Measurements from ENCODE around the gene PDF.
"Not testable (repeated sequence)": the region's sequence is repeated elsewhere in the genome, so short reads cannot be mapped to it uniquely, and the experiment has no call there.

The PDF gene

DNA sequence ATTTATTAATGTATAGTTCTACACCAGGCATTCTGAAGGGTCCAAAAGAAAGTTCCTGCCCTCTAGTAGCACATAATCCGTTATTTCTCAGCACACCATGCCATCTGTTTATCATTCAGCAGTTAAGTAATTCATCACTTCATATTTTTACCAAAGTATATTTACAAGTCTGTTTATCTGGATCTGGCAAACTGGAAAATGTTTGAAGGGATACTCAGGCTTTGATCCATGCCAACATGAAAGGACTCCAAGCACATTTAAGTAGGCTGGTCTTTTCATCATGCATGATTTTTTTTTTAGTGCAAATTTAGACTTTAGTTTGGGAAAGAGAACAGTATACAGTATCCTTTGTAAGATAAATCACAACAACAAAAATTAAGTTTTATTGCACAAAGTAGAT is 23.3 kb downstream of the PDF start:
- no peak for DNase-seq
- Histone ChIP-seq H3K4me1 (ENCODE audit: control insufficient read depth, insufficient read depth, low read length, poor library complexity, severe bottlenecking) (peaks cover 5% of the 10 kb centered on the region), H3K36me3 (ENCODE audit: control insufficient read depth, insufficient read depth, low read length) (no peaks in the 10 kb centered on the region), H3K27me3 (replicated peaks; ENCODE audit: control insufficient read depth, insufficient read depth, low read length, poor library complexity, severe bottlenecking) (no peaks in the 10 kb centered on the region), H3K9me3 (ENCODE audit: control insufficient read depth, low read length) (no peaks in the 10 kb centered on the region), H3K4me3 (ENCODE audit: insufficient read depth, low read depth, low read length, poor library complexity, severe bottlenecking) (no peak overlapping the region), H3K27ac (ENCODE audit: insufficient read depth, low read length, poor library complexity, severe bottlenecking) (no peak overlapping the region)

- Histone ChIP-seq H3K36me3 (ENCODE audit: control insufficient read depth, insufficient read depth, low read length) (peaks cover 1% of the 10 kb centered on the region), H3K27me3 (replicated peaks; ENCODE audit: control insufficient read depth, insufficient read depth, low read length, poor library complexity, severe bottlenecking) (no peaks in the 10 kb centered on the region), H3K4me1 (ENCODE audit: control insufficient read depth, insufficient read depth, low read length, poor library complexity, severe bottlenecking) (no peaks in the 10 kb centered on the region), H3K27ac (ENCODE audit: insufficient read depth, low read length, poor library complexity, severe bottlenecking) (no peak overlapping the region), H3K4me3 (ENCODE audit: insufficient read depth, low read depth, low read length, poor library complexity, severe bottlenecking) (no peak overlapping the region), H3K9me3 (ENCODE audit: control insufficient read depth, low read length) (no peaks in the 10 kb centered on the region)
- no peak for DNase-seq
Observed at GRCh38 chr16:69306031-69306430, 24.4 kb downstream of the PDF start.

DNA sequence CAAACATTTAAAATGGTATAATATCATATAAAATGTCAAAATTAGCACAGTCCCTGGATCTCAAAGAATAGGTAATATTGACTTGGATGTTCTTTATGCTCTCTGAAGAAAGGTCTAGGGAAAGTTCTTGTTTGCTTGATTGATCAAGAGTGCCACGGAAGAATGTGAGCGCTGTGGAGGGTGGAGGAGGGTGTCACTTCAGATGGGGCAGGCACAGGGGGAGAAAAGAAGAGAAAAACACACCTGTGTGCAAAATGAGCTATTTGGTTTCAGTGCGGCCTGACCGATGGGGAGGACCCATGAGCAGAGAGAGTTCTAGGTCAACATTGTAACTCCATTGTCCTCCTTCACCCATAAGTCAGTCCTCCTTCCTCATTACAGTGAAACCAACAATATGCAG is 28.1 kb downstream of the PDF start:
- H3K9me3 ChIP-seq (ENCODE audit: control insufficient read depth, low read length) = no peaks in the 10 kb centered on the region

DNA sequence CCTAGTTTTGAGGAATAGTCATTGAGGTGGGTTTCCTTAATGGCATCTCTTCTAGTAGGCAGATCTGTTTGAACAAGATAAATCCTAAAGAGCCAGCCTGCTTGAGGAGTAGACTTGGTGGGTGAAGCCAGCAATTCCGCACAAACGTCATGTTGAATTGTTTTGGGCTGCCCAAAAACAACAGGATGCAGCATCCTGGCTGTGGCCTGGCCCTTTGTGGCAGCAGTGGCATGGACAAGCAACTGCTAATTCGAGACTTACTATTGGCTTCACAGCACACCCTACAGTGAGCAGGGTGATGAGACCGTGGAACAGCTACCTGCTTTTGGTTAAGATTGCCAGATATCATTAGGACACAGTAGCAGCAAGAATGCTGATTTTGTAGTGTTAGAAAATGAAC is 28.5 kb downstream of the PDF start:
- H3K27ac ChIP-seq (ENCODE audit: insufficient read depth, low read length, poor library complexity, severe bottlenecking) = no peak overlapping the region
- H3K4me3 ChIP-seq (ENCODE audit: insufficient read depth, low read depth, low read length, poor library complexity, severe bottlenecking) = no peak overlapping the region
- no peak for DNase-seq
- no peaks in the 10 kb centered on the region for H3K27me3 ChIP-seq (replicated peaks; ENCODE audit: control insufficient read depth, insufficient read depth, low read length, poor library complexity, severe bottlenecking)
- peaks cover 14% of the 10 kb centered on the region for H3K36me3 ChIP-seq (ENCODE audit: control insufficient read depth, insufficient read depth, low read length)
- no peaks in the 10 kb centered on the region for H3K4me1 ChIP-seq (ENCODE audit: control insufficient read depth, insufficient read depth, low read length, poor library complexity, severe bottlenecking)
- no peaks in the 10 kb centered on the region for H3K9me3 ChIP-seq (ENCODE audit: control insufficient read depth, low read length)

More for the DNA sequence above, 28.1 kb downstream of the PDF start:
- no peak for DNase-seq
- Histone ChIP-seq H3K27me3 (replicated peaks; ENCODE audit: control insufficient read depth, insufficient read depth, low read length, poor library complexity, severe bottlenecking) (no peaks in the 10 kb centered on the region), H3K27ac (ENCODE audit: insufficient read depth, low read length, poor library complexity, severe bottlenecking) (no peak overlapping the region), H3K4me3 (ENCODE audit: insufficient read depth, low read depth, low read length, poor library complexity, severe bottlenecking) (no peak overlapping the region), H3K36me3 (ENCODE audit: control insufficient read depth, insufficient read depth, low read length) (peaks cover 14% of the 10 kb centered on the region), H3K4me1 (ENCODE audit: control insufficient read depth, insufficient read depth, low read length, poor library complexity, severe bottlenecking) (no peaks in the 10 kb centered on the region)

DNA sequence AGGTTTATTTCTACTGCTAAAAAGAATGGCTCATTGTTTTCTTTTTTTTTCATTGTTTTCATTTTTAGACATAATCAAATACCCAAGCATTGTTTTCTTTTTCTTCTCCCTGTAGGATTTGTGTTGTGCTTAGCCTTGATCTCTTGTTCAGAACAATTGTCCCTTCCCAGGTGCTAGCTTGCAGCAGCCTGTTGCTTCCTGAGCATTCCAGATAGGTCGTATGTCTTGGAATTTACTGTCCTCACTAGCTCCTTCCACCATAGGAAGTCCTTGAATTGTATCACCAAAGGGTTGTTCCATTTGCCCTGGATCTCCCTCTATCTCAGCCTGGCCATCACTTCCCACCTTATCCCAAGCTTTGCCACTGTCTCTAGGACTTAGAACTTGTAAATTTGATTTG is 29.2 kb downstream of the PDF start:
- no peaks in the 10 kb centered on the region for H3K27me3 ChIP-seq (replicated peaks; ENCODE audit: control insufficient read depth, insufficient read depth, low read length, poor library complexity, severe bottlenecking)
- no peaks in the 10 kb centered on the region for H3K4me1 ChIP-seq (ENCODE audit: control insufficient read depth, insufficient read depth, low read length, poor library complexity, severe bottlenecking)
- H3K27ac ChIP-seq (ENCODE audit: insufficient read depth, low read length, poor library complexity, severe bottlenecking) = no peak overlapping the region
- DNase-seq = no peak
- no peaks in the 10 kb centered on the region for H3K9me3 ChIP-seq (ENCODE audit: control insufficient read depth, low read length)
- H3K4me3 ChIP-seq (ENCODE audit: insufficient read depth, low read depth, low read length, poor library complexity, severe bottlenecking) = no peak overlapping the region
- H3K36me3 ChIP-seq (ENCODE audit: control insufficient read depth, insufficient read depth, low read length) = peaks cover 14% of the 10 kb centered on the region

DNA sequence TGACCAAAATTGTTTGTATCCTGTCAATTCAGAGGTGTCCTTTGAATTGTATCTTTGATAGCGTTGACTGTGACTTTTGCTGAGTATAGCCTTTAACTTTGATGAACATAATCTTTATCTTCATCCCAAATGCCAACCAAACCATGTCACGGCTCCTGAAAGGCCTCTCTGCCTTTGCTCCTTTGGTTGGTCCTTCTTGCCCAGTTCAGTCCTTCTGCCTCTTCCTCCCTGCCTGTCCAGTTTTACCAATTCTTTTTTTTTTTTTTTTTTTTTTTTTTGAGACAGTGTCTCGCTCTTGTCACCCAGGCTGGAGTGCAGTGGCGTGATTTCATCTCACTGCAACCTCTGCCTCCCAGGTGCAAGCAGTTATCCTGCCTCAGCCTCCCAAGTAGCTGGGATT is 32.1 kb downstream of the PDF start:
- no peak for DNase-seq
- peaks cover 14% of the 10 kb centered on the region for H3K36me3 ChIP-seq (ENCODE audit: control insufficient read depth, insufficient read depth, low read length)
- H3K4me1 ChIP-seq (ENCODE audit: control insufficient read depth, insufficient read depth, low read length, poor library complexity, severe bottlenecking) = no peaks in the 10 kb centered on the region
- H3K4me3 ChIP-seq (ENCODE audit: insufficient read depth, low read depth, low read length, poor library complexity, severe bottlenecking) = no peak overlapping the region
- H3K27ac ChIP-seq (ENCODE audit: insufficient read depth, low read length, poor library complexity, severe bottlenecking) = no peak overlapping the region
- no peaks in the 10 kb centered on the region for H3K27me3 ChIP-seq (replicated peaks; ENCODE audit: control insufficient read depth, insufficient read depth, low read length, poor library complexity, severe bottlenecking)
- H3K9me3 ChIP-seq (ENCODE audit: control insufficient read depth, low read length) = no peaks in the 10 kb centered on the region

- DNase-seq; H3K27ac ChIP-seq (ENCODE audit: insufficient read depth, low read length, poor library complexity, severe bottlenecking); H3K4me3 ChIP-seq (ENCODE audit: insufficient read depth, low read depth, low read length, poor library complexity, severe bottlenecking); H3K9me3 ChIP-seq (ENCODE audit: control insufficient read depth, low read length); H3K27me3 ChIP-seq (replicated peaks; ENCODE audit: control insufficient read depth, insufficient read depth, low read length, poor library complexity, severe bottlenecking); H3K4me1 ChIP-seq (ENCODE audit: control insufficient read depth, insufficient read depth, low read length, poor library complexity, severe bottlenecking): not testable (repeated sequence)
- H3K36me3 ChIP-seq (ENCODE audit: control insufficient read depth, insufficient read depth, low read length) = peaks cover 14% of the 10 kb centered on the region
Observed at GRCh38 chr16:69296771-69297170, 33.6 kb downstream of the PDF start.

DNA sequence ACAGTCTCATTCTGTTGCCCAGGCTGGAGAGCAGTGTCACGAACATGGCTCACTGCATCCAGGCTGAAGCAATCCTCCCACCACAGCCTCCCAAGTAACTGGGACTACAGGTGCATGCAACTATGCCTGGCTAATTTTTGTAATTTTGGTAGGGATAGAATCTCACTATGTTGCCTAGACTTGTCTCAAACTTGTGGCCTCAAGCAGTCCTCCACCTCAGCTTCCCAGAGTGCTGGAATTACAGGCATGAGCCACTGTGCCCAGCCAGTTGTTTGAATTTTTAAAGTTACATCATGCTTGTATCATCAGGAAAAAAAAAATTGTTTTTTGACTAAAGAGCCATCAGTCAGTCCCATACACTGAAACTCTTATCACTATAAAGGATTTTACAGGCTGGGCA is 36.3 kb downstream of the PDF start:
- H3K36me3 ChIP-seq (ENCODE audit: control insufficient read depth, insufficient read depth, low read length) = no peaks in the 10 kb centered on the region
- no peak for DNase-seq
- H3K4me3 ChIP-seq (ENCODE audit: insufficient read depth, low read depth, low read length, poor library complexity, severe bottlenecking) = no peak overlapping the region
- no peaks in the 10 kb centered on the region for H3K27me3 ChIP-seq (replicated peaks; ENCODE audit: control insufficient read depth, insufficient read depth, low read length, poor library complexity, severe bottlenecking)
- no peaks in the 10 kb centered on the region for H3K9me3 ChIP-seq (ENCODE audit: control insufficient read depth, low read length)
- no peak overlapping the region for H3K27ac ChIP-seq (ENCODE audit: insufficient read depth, low read length, poor library complexity, severe bottlenecking)
- H3K4me1 ChIP-seq (ENCODE audit: control insufficient read depth, insufficient read depth, low read length, poor library complexity, severe bottlenecking) = no peaks in the 10 kb centered on the region

DNA sequence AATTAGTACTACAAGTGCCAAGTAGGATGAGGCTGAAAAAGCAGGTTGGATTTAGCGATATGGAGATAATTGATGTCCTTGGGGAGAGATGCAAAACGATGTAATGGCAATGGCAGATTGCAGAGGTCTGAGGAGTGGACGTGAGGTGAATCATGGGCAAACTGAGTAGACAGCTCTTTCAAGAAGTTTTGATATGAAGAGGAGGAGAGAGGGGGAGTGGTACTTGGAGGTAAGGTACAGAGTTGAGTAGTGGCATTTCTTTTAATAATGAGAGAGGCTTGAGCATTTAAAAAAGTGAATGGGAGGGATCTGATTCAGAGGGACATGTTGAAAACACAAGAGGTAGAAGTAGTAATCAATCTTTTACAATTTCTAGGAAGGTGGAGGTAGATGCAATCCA is 37.0 kb downstream of the PDF start:
- DNase-seq = no peak
- no peaks in the 10 kb centered on the region for H3K27me3 ChIP-seq (replicated peaks; ENCODE audit: control insufficient read depth, insufficient read depth, low read length, poor library complexity, severe bottlenecking)
- no peaks in the 10 kb centered on the region for H3K36me3 ChIP-seq (ENCODE audit: control insufficient read depth, insufficient read depth, low read length)
- no peak overlapping the region for H3K27ac ChIP-seq (ENCODE audit: insufficient read depth, low read length, poor library complexity, severe bottlenecking)
- no peak overlapping the region for H3K4me3 ChIP-seq (ENCODE audit: insufficient read depth, low read depth, low read length, poor library complexity, severe bottlenecking)
- no peaks in the 10 kb centered on the region for H3K9me3 ChIP-seq (ENCODE audit: control insufficient read depth, low read length)
- no peaks in the 10 kb centered on the region for H3K4me1 ChIP-seq (ENCODE audit: control insufficient read depth, insufficient read depth, low read length, poor library complexity, severe bottlenecking)

DNA sequence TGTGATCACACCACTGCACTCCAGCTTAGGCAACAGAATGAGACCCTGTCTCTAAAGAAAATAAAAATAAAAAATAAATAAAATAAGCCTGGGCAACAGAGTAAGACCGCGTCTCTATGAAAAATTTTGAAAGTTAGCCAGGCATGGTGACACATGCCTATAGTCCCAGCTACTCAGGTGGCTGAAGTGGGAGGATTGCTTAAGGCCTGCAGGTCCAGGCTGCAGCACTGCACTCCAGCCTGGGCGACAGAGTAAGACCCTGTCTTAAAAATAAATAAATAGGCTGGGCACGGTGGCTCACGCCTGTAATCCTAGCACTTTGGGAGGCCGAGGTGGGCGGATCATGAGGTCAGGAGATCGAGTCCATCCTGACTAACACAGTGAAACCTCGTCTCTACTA is 38.7 kb downstream of the PDF start:
- DNase-seq; H3K27ac ChIP-seq (ENCODE audit: insufficient read depth, low read length, poor library complexity, severe bottlenecking); H3K4me3 ChIP-seq (ENCODE audit: insufficient read depth, low read depth, low read length, poor library complexity, severe bottlenecking); H3K36me3 ChIP-seq (ENCODE audit: control insufficient read depth, insufficient read depth, low read length); H3K4me1 ChIP-seq (ENCODE audit: control insufficient read depth, insufficient read depth, low read length, poor library complexity, severe bottlenecking); H3K27me3 ChIP-seq (replicated peaks; ENCODE audit: control insufficient read depth, insufficient read depth, low read length, poor library complexity, severe bottlenecking); H3K9me3 ChIP-seq (ENCODE audit: control insufficient read depth, low read length): not testable (repeated sequence)
